ENCODE measurements around the gene FAM53B.

FAM53B gene

DNA sequence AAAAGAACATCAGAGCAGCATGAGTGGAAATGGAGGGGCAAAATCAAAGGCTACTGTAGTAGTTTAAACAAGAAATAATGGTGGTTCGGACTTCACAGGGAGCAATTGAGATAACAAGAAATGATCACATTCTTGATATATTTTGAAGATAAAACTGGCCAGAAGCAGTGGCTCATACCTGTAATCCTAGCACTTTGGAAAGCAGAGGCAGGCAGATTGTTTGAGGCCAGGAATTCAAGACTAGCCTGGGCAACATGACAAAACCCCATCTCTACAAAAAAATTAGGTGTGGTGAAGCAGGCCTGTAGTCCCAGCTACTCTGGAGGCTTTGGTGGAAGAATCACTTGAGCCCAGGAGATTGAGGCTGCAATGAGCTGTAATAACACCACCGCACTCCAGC lies 24.6 kb upstream of the FAM53B start:
- Histone ChIP-seq H2AFZ (ENCODE audit: low read depth) (no peak overlapping the region), H3K36me3 (ENCODE audit: insufficient read depth) (no peaks in the 10 kb centered on the region), H3K4me2 (no peak overlapping the region), H4K20me1 (ENCODE audit: insufficient read depth) (no peaks in the 10 kb centered on the region), H3K4me1 (ENCODE audit: low read depth, poor library complexity, severe bottlenecking) (no peaks in the 10 kb centered on the region), H3K9ac (no peak overlapping the region), H3K4me3 (IDR thresholded peaks at IDR 0.05; ENCODE audit: insufficient read depth, low read depth, low read length) (no peak overlapping the region), H3K27me3 (ENCODE audit: insufficient read depth, low read depth) (no peaks in the 10 kb centered on the region), H3K27ac (no peak overlapping the region), H3K79me2 (ENCODE audit: insufficient read depth, low read depth) (no peaks in the 10 kb centered on the region)
- TF ChIP-seq, protein P1, sequence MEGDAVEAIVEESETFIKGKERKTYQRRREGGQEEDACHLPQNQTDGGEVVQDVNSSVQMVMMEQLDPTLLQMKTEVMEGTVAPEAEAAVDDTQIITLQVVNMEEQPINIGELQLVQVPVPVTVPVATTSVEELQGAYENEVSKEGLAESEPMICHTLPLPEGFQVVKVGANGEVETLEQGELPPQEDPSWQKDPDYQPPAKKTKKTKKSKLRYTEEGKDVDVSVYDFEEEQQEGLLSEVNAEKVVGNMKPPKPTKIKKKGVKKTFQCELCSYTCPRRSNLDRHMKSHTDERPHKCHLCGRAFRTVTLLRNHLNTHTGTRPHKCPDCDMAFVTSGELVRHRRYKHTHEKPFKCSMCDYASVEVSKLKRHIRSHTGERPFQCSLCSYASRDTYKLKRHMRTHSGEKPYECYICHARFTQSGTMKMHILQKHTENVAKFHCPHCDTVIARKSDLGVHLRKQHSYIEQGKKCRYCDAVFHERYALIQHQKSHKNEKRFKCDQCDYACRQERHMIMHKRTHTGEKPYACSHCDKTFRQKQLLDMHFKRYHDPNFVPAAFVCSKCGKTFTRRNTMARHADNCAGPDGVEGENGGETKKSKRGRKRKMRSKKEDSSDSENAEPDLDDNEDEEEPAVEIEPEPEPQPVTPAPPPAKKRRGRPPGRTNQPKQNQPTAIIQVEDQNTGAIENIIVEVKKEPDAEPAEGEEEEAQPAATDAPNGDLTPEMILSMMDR (conservative IDR thresholded peaks at IDR 0.05; ENCODE audit: low read depth, low read length), result no peak

DNA sequence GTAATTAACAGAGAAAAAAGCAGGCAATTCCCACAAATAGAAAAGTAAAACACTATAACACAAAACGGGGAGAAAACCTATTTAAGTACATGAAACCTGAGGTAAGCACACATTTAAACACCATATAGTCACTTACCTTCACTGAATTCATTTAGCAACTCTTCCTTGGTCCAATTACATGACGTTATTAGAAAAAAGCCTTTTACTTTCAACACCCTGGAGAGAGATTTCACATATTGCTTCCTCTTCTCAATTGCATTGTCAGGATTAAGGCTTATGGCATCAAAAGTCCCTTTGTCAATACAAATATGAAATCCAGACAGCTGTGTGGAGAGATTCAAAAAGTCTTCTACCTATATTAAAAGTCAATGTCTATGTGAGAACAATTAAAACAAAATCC lies 21.1 kb upstream of the FAM53B start:
- Histone ChIP-seq H4K20me1 (ENCODE audit: insufficient read depth) (no peaks in the 10 kb centered on the region), H3K27me3 (ENCODE audit: insufficient read depth, low read depth) (no peaks in the 10 kb centered on the region), H3K79me2 (ENCODE audit: insufficient read depth, low read depth) (no peaks in the 10 kb centered on the region), H3K27ac (no peak overlapping the region), H3K9ac (no peak overlapping the region), H3K36me3 (ENCODE audit: insufficient read depth) (no peaks in the 10 kb centered on the region; the same call in 1 of the 2 replicates), H3K4me1 (ENCODE audit: low read depth, poor library complexity, severe bottlenecking) (no peaks in the 10 kb centered on the region), H3K4me2 (no peak overlapping the region), H2AFZ (ENCODE audit: low read depth) (no peak overlapping the region), H3K4me3 (IDR thresholded peaks at IDR 0.05; ENCODE audit: insufficient read depth, low read depth, low read length) (no peak overlapping the region)
- TF ChIP-seq, protein P1 (conservative IDR thresholded peaks at IDR 0.05; ENCODE audit: low read depth, low read length), result no peak

DNA sequence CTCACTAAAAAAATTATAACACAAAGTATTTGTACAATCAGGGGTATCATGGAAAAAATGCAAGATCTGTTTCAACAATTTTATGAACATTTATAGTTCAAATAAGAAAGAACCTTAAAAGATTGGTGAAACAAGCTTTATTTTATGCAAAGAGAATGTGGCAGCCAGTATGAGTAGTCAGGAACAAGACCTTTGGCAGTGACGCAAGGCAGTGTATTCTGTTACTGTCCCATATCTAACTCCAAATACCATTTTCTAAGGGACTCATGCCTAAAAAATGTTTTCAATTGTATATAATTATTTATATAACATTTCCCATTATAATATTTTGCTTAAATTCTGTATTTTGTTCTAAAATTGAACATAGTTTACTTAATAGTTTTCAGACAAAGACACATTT lies 19.1 kb upstream of the FAM53B start:
- Histone ChIP-seq H3K4me2 (no peak overlapping the region), H3K36me3 (ENCODE audit: insufficient read depth) (no peaks in the 10 kb centered on the region; the same call in 1 of the 2 replicates), H3K27me3 (ENCODE audit: insufficient read depth, low read depth) (no peaks in the 10 kb centered on the region), H3K79me2 (ENCODE audit: insufficient read depth, low read depth) (no peaks in the 10 kb centered on the region), H3K4me1 (ENCODE audit: low read depth, poor library complexity, severe bottlenecking) (no peaks in the 10 kb centered on the region), H3K27ac (no peak overlapping the region), H4K20me1 (ENCODE audit: insufficient read depth) (no peaks in the 10 kb centered on the region), H2AFZ (ENCODE audit: low read depth) (no peak overlapping the region), H3K4me3 (IDR thresholded peaks at IDR 0.05; ENCODE audit: insufficient read depth, low read depth, low read length) (no peak overlapping the region), H3K9ac (no peak overlapping the region)
- TF ChIP-seq, protein P1 (conservative IDR thresholded peaks at IDR 0.05; ENCODE audit: low read depth, low read length), result no peak

DNA sequence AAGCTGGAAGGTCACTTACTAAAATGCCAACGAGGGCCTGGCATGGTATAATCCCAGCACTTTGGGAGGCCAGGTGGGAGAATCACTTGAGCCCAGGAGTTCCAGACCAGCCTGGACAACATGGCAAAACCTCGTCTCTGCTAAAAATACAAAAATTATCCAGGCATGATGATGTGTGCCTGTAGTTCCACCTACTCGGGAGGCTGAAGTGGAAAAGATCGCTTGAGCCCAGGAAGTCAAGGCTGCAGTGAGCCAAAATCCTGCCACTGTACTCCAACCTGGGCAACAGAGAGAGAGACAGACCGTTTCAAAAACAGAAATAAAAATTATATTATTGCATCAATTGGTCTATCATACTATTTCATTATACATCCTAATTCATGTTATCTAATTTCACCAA lies 18.1 kb upstream of the FAM53B start:
- no peaks in the 10 kb centered on the region for H3K79me2 ChIP-seq (ENCODE audit: insufficient read depth, low read depth)
- TF ChIP-seq, protein P1 (conservative IDR thresholded peaks at IDR 0.05; ENCODE audit: low read depth, low read length), result no peak
- no peak overlapping the region for H3K4me3 ChIP-seq (IDR thresholded peaks at IDR 0.05; ENCODE audit: insufficient read depth, low read depth, low read length)
- H3K4me2 ChIP-seq, result no peak overlapping the region
- H3K36me3 ChIP-seq (ENCODE audit: insufficient read depth), result no peaks in the 10 kb centered on the region; the same call in 1 of the 2 replicates
- H3K9ac ChIP-seq, result no peak overlapping the region
- H3K27ac ChIP-seq, result no peak overlapping the region
- no peaks in the 10 kb centered on the region for H4K20me1 ChIP-seq (ENCODE audit: insufficient read depth)
- H2AFZ ChIP-seq (ENCODE audit: low read depth), result no peak overlapping the region
- no peaks in the 10 kb centered on the region for H3K27me3 ChIP-seq (ENCODE audit: insufficient read depth, low read depth)
- no peaks in the 10 kb centered on the region for H3K4me1 ChIP-seq (ENCODE audit: low read depth, poor library complexity, severe bottlenecking)
